HFFc6 (cell line): ENCODE data around the gene PLG. TPM values are rescaled to one million over a fixed set of nuclear protein-coding genes. Genes with fewer than 3 reads are reported as not detected.
"Not testable (repeated sequence)": the region's sequence is repeated elsewhere in the genome, so short reads cannot be mapped to it uniquely, and the experiment has no call there.

Experiments
- DNase-seq: peaks from one replicate; pipeline ENCODE4 v3.0.0-alpha.2; 2018
- H3K27ac Mint-ChIP-seq: 2 replicates; pipeline ENCODE4 v1.8.0; 2020; ENCODE audit warnings: mild to moderate bottlenecking, mixed read lengths
- H3K27me3 Mint-ChIP-seq: 2 replicates; pipeline ENCODE4 v1.8.0; 2021; ENCODE audit warnings: mild to moderate bottlenecking, moderate library complexity, mixed read lengths; ENCODE audit not compliant: insufficient read depth
- H3K36me3 Mint-ChIP-seq: 2 replicates; pipeline ENCODE4 v1.8.0; 2021; ENCODE audit warnings: low read depth, mixed read lengths
- H3K4me1 Mint-ChIP-seq: 2 replicates; pipeline ENCODE4 v1.8.0; 2020; ENCODE audit warnings: low read depth, mixed read lengths
- H3K4me3 Mint-ChIP-seq: 2 replicates; pipeline ENCODE4 v1.8.0; 2020; ENCODE audit warnings: mild to moderate bottlenecking, moderate library complexity, mixed read lengths
- H3K9me3 Mint-ChIP-seq: 2 replicates; pipeline ENCODE4 v1.8.0; 2020; ENCODE audit warnings: mild to moderate bottlenecking, mixed read lengths
- total RNA-seq, 6 experiments: library from RNA; stranded (reverse); fragmentation: NEBNext Ultra II Directional; extraction: Animal tissue kit (Norgen Biotek cat#: 25700); gene quantifications; 2 replicates in 1 of 6; 3 replicates in 5 of 6; pipeline ENCODE4 v1.2.3, GENCODE V29; 2021
- TF ChIP-seq, protein P1 (sequence below): fragments of 200-600 bp; sonication (generic); IDR thresholded peaks from 2 replicates; pipeline ENCODE4 v1.5.0; 2021; ENCODE audit warnings: antibody characterized with exemption, mild to moderate bottlenecking

Gene PLG
- total RNA-seq, 6 experiments from 2014 or later: not detected

DNA sequence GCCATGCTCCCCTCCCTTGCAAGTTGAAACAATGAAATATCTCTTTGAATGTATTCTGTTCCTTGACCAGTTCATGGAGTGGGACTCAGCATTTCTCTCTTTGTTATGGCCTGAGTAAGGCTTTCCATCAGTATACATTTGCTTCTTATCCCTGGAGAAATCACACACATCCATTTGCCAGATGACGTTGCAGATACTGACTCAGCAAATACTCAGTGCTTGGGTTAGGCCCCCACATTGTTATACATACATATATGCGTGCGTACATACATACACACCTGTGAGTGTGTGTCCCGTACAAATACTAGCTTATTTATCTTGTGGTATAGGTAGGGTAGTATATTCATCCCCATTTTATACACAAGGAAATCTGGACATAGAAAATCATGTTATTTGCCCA lies 72.4 kb downstream of the PLG start:
- DNase-seq: no peak
- Mint-ChIP-seq H3K27ac (no peak overlapping the region), H3K36me3 (no peaks in the 10 kb centered on the region), H3K9me3 (peaks cover 39% of the 10 kb centered on the region), H3K4me1 (no peaks in the 10 kb centered on the region), H3K27me3 (no peaks in the 10 kb centered on the region), H3K4me3 (no peak overlapping the region)
- TF ChIP-seq, protein P1, sequence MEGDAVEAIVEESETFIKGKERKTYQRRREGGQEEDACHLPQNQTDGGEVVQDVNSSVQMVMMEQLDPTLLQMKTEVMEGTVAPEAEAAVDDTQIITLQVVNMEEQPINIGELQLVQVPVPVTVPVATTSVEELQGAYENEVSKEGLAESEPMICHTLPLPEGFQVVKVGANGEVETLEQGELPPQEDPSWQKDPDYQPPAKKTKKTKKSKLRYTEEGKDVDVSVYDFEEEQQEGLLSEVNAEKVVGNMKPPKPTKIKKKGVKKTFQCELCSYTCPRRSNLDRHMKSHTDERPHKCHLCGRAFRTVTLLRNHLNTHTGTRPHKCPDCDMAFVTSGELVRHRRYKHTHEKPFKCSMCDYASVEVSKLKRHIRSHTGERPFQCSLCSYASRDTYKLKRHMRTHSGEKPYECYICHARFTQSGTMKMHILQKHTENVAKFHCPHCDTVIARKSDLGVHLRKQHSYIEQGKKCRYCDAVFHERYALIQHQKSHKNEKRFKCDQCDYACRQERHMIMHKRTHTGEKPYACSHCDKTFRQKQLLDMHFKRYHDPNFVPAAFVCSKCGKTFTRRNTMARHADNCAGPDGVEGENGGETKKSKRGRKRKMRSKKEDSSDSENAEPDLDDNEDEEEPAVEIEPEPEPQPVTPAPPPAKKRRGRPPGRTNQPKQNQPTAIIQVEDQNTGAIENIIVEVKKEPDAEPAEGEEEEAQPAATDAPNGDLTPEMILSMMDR: no peak

DNA sequence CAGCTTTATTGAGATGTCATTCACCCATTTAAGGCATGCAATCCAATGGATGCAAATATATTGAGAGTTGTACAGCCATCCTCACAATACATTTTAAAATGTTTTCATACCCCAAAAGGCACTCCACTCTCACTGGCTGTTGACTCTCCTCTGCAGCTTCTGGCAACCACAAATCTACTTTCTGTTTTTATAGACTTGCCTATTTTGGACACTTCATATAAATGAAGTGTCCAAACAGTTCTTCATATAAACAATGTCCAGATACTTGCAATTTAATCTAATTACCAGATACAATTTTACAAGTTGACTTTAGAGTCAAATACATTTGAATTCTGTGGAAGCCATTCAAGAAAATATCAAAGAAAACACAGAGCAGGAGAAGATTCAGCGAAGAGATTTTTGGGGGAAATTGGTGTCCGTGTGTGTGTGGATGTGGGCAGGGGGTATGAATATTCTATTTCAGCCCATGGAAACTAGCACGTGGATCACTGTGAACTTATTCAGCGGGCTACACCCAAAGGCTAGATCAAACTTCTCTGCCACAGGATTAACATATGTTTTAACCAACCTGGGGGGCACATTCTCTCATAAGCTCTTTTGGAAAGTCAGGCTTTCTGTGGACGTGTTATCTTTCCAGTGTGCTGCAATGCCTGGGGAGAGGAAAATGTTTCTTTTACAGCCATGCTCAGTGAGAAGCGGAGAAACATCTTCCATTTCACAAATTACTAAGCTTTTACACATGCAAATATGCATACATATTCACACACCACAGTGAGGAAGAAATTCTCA lies 73.9 kb downstream of the PLG start:
- Mint-ChIP-seq H3K27ac (no peak overlapping the region), H3K27me3 (no peaks in the 10 kb centered on the region), H3K4me3 (no peak overlapping the region), H3K4me1 (no peaks in the 10 kb centered on the region), H3K9me3 (peaks cover 32% of the 10 kb centered on the region), H3K36me3 (no peaks in the 10 kb centered on the region)
- TF ChIP-seq, protein P1: no peak
- DNase-seq: no peak

DNA sequence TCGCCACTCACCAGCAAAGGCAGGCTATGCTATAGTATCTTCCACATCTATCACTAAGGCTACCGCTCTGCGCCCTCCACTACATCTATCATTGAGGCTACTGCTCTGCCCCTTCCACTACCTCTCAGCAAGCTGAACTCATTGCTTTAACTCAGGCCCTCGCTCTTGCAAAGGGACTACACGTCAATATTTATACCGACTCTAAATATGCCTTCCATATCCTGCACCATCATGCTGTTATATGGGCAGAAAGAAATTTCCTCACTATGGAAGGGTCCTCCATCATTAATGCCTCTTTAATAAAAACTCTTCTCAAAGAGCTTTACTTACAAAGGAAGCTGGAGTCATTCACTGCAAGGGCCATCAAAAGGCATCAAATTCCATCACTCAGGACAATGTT lies 77.1 kb downstream of the PLG start:
- not testable (repeated sequence) for H3K4me1 Mint-ChIP-seq, H3K27ac Mint-ChIP-seq, DNase-seq, H3K36me3 Mint-ChIP-seq, H3K4me3 Mint-ChIP-seq, H3K27me3 Mint-ChIP-seq
- peaks cover 25% of the 10 kb centered on the region for H3K9me3 Mint-ChIP-seq

DNA sequence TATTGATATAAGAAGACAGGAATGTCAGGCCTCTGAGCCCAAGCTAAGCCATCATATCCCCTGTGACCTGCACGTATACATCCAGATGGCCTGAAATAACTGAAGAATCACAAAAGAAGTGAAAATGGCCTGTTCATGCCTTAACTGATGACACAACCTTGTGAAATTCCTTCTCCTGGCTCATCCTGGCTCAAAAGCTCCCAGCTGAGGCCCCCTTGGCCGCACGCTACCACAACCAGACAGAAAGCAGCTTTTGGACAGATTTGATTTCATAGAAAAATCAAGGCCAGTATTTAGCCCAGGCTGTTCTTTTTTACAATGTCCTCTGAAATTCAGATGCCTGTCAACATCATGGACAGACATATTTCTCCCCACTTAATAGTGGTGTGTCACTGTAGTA lies 78.6 kb downstream of the PLG start:
- H3K27ac Mint-ChIP-seq, H3K36me3 Mint-ChIP-seq: not testable (repeated sequence)
- H3K9me3 Mint-ChIP-seq: peaks cover 18% of the 10 kb centered on the region

DNA sequence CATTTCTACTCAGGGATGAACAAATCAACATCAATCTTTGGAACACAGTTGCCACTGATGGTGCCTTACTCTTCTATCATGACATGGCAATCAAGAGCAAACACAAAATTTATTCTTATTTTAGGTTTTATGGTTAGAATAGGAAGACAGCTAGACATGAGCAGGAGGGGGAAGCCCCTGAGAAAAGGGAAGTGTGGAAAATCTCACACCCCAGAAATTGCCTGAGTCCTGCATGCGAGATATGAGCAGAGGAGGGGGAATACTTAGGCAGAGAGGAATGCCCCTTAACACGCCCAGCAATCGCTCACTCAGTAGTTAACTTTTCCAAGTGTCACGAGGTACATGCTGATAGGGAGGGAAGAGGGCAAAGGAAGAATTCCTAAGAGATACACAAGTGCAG lies 79.3 kb downstream of the PLG start:
- no peak overlapping the region for H3K4me3 Mint-ChIP-seq
- TF ChIP-seq, protein P1: no peak
- no peaks in the 10 kb centered on the region for H3K27me3 Mint-ChIP-seq
- no peak for DNase-seq
- H3K4me1 Mint-ChIP-seq: no peaks in the 10 kb centered on the region
- no peak overlapping the region for H3K27ac Mint-ChIP-seq
- no peaks in the 10 kb centered on the region for H3K36me3 Mint-ChIP-seq
- H3K9me3 Mint-ChIP-seq: peaks cover 12% of the 10 kb centered on the region

More for the DNA sequence above, 78.6 kb downstream of the PLG start:
- H3K27me3 Mint-ChIP-seq, H3K4me1 Mint-ChIP-seq, DNase-seq, H3K4me3 Mint-ChIP-seq: not testable (repeated sequence)

DNA sequence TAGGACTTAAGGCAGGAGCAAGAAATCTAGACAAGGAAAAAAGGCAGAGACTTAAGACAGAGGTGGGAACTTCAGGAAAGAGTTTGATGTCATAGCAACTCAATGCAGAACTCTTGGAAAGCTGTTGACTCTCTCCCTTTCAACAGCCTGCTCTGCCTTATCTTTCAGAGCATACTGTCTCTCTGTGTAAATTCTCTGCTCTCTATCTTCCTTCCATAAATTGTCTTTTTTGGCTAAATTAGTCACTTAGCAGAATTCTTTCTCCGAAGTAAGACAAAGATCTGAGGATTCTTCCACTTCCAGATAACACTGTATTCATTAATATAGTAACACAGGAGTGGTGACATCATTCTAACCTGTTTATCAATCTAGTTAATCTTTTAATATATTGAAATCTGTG lies 80.2 kb downstream of the PLG start:
- TF ChIP-seq, protein P1: no peak
- H3K4me3 Mint-ChIP-seq: no peak overlapping the region
- H3K4me1 Mint-ChIP-seq: no peaks in the 10 kb centered on the region
- no peak overlapping the region for H3K27ac Mint-ChIP-seq
- H3K36me3 Mint-ChIP-seq: no peaks in the 10 kb centered on the region
- no peak for DNase-seq
- no peaks in the 10 kb centered on the region for H3K27me3 Mint-ChIP-seq
- H3K9me3 Mint-ChIP-seq: peaks cover 15% of the 10 kb centered on the region
